ENCODE data around the gene TTC39C.
"Not testable (repeated sequence)": the region's sequence is repeated elsewhere in the genome, so short reads cannot be mapped to it uniquely, and the experiment has no call there.

The TTC39C gene

DNA sequence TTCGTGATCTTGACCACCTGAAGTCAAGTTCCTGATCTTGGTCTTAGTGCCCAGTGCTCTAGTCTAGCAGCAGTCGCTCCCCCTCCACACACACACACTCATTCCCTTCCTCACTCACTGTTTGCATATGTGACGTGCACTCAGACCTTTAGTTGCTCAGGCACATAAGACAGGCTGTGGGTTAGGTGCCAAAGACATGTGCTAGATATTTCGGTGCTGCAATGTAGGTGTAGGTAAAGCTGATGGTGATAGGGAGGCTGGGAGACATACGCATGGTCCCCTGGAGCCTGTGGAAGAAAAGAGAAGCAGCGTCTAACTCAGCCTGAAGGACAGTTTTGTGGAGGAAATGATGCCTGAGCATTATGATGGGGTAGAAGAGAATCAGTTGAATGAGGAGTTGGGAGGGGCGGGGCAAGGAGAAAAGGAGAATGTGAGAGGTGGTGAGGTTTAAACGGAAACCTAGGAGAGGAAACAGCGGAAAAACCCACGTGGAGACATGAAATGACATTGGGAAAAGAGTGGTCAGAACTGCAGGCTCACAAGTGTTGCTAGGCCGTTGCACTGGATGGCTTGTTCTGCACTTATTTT, 3.8 kb downstream of the TTC39C start:
- H3K27me3 Mint-ChIP-seq = no peaks in the 10 kb centered on the region
- peaks cover 47% of the 10 kb centered on the region for H3K4me1 Mint-ChIP-seq
- no peaks in the 10 kb centered on the region for H3K9me3 Mint-ChIP-seq
- ATAC-seq (ENCODE audit: low read depth) (no peak), DNase-seq (ENCODE audit: low spot score in 2 of 2) (no peak)
- peak overlapping the region; percentile 32 for H3K4me3 Mint-ChIP-seq
- H3K36me3 Mint-ChIP-seq = peaks cover 4% of the 10 kb centered on the region
- peak overlapping the region; percentile 39 for H3K27ac Mint-ChIP-seq

GRCh38 chr18:24019641-24020331, 5.2 kb downstream of the TTC39C start:
- Mint-ChIP-seq H3K27me3 (no peaks in the 10 kb centered on the region), H3K9me3 (no peaks in the 10 kb centered on the region), H3K4me3 (peak overlapping the region; percentile 80), H3K36me3 (peaks cover 6% of the 10 kb centered on the region), H3K4me1 (peaks cover 50% of the 10 kb centered on the region), H3K27ac (peak overlapping the region; percentile 85)
- ATAC-seq (ENCODE audit: low read depth) = peak; percentile 86
- DNase-seq (ENCODE audit: low spot score in 2 of 2) = peak in 1 of 2 donors; percentile 42

DNA sequence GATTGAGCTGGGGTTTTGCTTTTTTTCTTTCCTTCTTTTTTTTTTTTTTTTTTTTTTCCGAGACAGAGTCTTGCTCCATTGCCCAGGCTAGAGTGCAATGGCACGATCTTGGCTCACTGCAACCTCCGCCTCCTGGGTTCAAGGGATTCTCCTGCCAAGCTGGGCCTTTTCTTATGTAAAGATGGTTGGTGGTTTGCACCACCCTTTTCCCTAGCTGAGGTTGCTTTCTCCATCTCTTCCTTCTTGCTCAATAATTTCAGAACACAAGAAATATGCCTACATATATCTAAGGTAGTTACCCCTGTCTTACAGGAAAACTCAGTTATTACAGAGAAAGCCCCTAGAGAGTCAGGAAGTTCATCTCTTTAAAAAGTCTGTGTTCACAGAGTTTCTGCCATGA, 7.0 kb downstream of the TTC39C start:
- H3K36me3 Mint-ChIP-seq = peaks cover 8% of the 10 kb centered on the region
- ATAC-seq (ENCODE audit: low read depth) (no peak), DNase-seq (ENCODE audit: low spot score in 2 of 2) (no peak)
- no peak overlapping the region for H3K4me3 Mint-ChIP-seq
- no peaks in the 10 kb centered on the region for H3K9me3 Mint-ChIP-seq
- H3K27me3 Mint-ChIP-seq = no peaks in the 10 kb centered on the region
- peaks cover 45% of the 10 kb centered on the region for H3K4me1 Mint-ChIP-seq
- H3K27ac Mint-ChIP-seq = peak overlapping the region; percentile 85

GRCh38 chr18:24022161-24022560, 7.6 kb downstream of the TTC39C start:
- Mint-ChIP-seq H3K4me1 (peaks cover 43% of the 10 kb centered on the region), H3K27me3 (no peaks in the 10 kb centered on the region), H3K4me3 (no peak overlapping the region), H3K9me3 (no peaks in the 10 kb centered on the region), H3K27ac (no peak overlapping the region), H3K36me3 (peaks cover 8% of the 10 kb centered on the region)
- no peak for DNase-seq (ENCODE audit: low spot score in 2 of 2)
- ATAC-seq (ENCODE audit: low read depth) = no peak

- no peaks in the 10 kb centered on the region for H3K9me3 Mint-ChIP-seq
- peaks cover 8% of the 10 kb centered on the region for H3K36me3 Mint-ChIP-seq
- H3K27me3 Mint-ChIP-seq = no peaks in the 10 kb centered on the region
- no peak for ATAC-seq (ENCODE audit: low read depth)
- no peak overlapping the region for H3K27ac Mint-ChIP-seq
- DNase-seq (ENCODE audit: low spot score in 2 of 2) = no peak
- peaks cover 46% of the 10 kb centered on the region for H3K4me1 Mint-ChIP-seq
- H3K4me3 Mint-ChIP-seq = no peak overlapping the region
These were observed 8.7 kb downstream of the TTC39C start for GRCh38 chr18:24023185-24023814.

DNA sequence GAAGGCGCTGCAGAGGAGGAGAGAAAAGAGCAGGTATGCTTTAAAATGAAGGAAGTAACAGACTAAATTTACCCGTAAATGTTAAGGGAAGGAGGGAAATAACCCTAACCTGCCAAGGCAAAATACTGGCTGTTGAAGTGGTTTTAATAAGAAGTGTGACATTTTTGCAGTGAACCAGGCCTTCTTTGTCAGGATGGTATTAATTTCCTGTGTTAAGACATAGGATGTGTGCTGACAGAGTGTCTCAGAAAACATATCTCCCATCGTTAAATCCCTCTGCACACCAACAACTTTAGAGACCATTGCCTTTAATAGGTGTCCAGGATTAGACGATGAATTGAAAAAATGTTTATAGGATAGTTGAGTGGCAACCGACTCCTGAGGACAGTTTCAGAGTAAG, 9.9 kb downstream of the TTC39C start:
- peaks cover 8% of the 10 kb centered on the region for H3K36me3 Mint-ChIP-seq
- no peaks in the 10 kb centered on the region for H3K27me3 Mint-ChIP-seq
- peaks cover 38% of the 10 kb centered on the region for H3K4me1 Mint-ChIP-seq
- H3K9me3 Mint-ChIP-seq = no peaks in the 10 kb centered on the region
- no peak overlapping the region for H3K4me3 Mint-ChIP-seq
- no peak for ATAC-seq (ENCODE audit: low read depth)
- no peak for DNase-seq (ENCODE audit: low spot score in 2 of 2)
- H3K27ac Mint-ChIP-seq = peak overlapping the region; percentile 3

- H3K27ac Mint-ChIP-seq = no peak overlapping the region
- ATAC-seq (ENCODE audit: low read depth) = no peak
- peaks cover 34% of the 10 kb centered on the region for H3K4me1 Mint-ChIP-seq
- DNase-seq (ENCODE audit: low spot score in 2 of 2) = no peak
- H3K36me3 Mint-ChIP-seq = peaks cover 11% of the 10 kb centered on the region
- no peaks in the 10 kb centered on the region for H3K9me3 Mint-ChIP-seq
- no peak overlapping the region for H3K4me3 Mint-ChIP-seq
- no peaks in the 10 kb centered on the region for H3K27me3 Mint-ChIP-seq
These were observed 11.9 kb downstream of the TTC39C start for GRCh38 chr18:24026457-24026856.

DNA sequence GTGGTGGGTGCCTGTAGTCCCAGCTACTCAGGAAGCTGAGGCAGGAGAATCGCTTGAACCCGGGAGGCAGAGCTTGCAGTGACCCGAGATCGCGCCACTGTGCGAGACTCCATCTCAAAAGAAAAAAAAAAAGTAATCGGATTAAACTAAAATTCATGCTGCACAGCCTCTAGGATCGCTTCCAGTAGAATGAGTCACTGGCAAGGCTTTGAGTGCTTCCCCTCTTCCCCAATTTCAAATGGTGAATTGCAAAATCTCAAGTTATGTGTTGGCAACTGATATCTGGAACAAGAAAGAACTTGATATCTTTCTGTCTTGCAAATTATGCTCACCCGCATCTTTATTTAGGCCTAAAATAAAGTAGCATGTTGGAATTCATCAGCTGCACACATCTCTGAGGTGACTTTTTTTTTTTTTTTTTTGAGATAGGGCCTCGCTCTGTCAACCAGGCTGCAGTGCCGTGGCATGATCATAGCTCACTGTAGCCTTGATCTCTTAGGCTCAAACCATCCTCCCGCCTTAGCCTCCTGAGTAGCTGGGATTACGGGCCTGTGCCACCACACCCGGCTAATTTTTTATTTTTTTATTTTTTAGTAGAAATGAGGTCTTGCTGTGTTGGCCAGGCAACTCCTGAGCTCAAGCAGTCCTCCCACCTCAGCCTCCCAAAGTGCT, 12.7 kb downstream of the TTC39C start:
- DNase-seq (ENCODE audit: low spot score in 2 of 2) (no peak), ATAC-seq (ENCODE audit: low read depth) (no peak)
- Mint-ChIP-seq H3K4me1 (peaks cover 37% of the 10 kb centered on the region), H3K4me3 (no peak overlapping the region), H3K9me3 (no peaks in the 10 kb centered on the region), H3K36me3 (peaks cover 15% of the 10 kb centered on the region), H3K27me3 (no peaks in the 10 kb centered on the region), H3K27ac (no peak overlapping the region)

GRCh38 chr18:24028946-24029345, 14.4 kb downstream of the TTC39C start:
- not testable (repeated sequence) for ATAC-seq (ENCODE audit: low read depth); H3K4me3 Mint-ChIP-seq; H3K9me3 Mint-ChIP-seq; DNase-seq (ENCODE audit: low spot score in 2 of 2); H3K27me3 Mint-ChIP-seq; H3K27ac Mint-ChIP-seq
- H3K4me1 Mint-ChIP-seq = peaks cover 42% of the 10 kb centered on the region
- H3K36me3 Mint-ChIP-seq = peaks cover 17% of the 10 kb centered on the region

GRCh38 chr18:24031318-24031717, 16.8 kb downstream of the TTC39C start:
- Mint-ChIP-seq H3K4me3 (no peak overlapping the region), H3K4me1 (peaks cover 41% of the 10 kb centered on the region), H3K27ac (no peak overlapping the region), H3K27me3 (no peaks in the 10 kb centered on the region), H3K36me3 (peaks cover 19% of the 10 kb centered on the region), H3K9me3 (no peaks in the 10 kb centered on the region)
- DNase-seq (ENCODE audit: low spot score in 2 of 2) = no peak
- no peak for ATAC-seq (ENCODE audit: low read depth)

GRCh38 chr18:24031916-24032315, 17.4 kb downstream of the TTC39C start:
- Mint-ChIP-seq H3K4me1 (peaks cover 37% of the 10 kb centered on the region), H3K27me3 (no peaks in the 10 kb centered on the region), H3K4me3 (no peak overlapping the region), H3K36me3 (peaks cover 17% of the 10 kb centered on the region), H3K27ac (no peak overlapping the region), H3K9me3 (no peaks in the 10 kb centered on the region)
- DNase-seq (ENCODE audit: low spot score in 2 of 2) (no peak), ATAC-seq (ENCODE audit: low read depth) (peak; percentile 44)

DNA sequence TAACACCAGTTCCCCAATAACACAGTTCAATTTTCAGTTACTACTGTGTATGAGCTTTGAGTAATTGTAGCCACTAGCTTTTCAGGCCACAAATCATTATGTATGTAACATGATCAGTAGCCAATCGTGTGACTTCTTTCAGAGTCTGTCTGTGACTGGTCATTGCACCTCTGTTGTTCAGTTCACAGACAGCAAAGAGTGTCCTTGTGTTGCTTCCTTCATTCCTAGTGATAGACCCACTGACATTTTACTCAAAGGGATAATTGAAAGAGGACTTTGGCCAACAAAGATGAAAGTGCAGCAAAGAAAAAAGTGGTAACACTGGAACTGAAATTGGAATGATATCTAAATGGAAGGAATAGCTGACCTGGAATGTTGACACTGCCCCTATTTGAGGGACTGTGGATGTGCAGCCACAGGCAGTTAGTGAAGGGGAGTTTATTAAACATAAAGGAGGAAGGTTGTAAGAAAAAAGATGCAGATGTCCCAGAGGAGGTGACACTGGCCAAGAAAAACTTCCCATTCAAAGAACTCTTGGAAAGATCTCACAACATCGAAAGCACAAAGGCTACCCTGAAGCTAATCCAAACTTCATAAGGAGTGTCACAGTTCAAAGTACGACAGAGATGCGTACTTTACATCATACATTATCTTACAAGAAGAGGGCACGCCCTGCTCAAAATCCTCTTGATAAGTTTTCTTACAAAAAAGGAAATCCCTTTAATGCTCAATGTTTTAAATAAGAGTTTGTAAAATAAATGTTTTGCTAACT, 19.3 kb downstream of the TTC39C start:
- ATAC-seq (ENCODE audit: low read depth) (no peak), DNase-seq (ENCODE audit: low spot score in 2 of 2) (no peak)
- Mint-ChIP-seq H3K27me3 (no peaks in the 10 kb centered on the region), H3K27ac (no peak overlapping the region), H3K9me3 (no peaks in the 10 kb centered on the region), H3K36me3 (peaks cover 21% of the 10 kb centered on the region), H3K4me3 (no peak overlapping the region), H3K4me1 (peaks cover 41% of the 10 kb centered on the region)

- peaks cover 40% of the 10 kb centered on the region for H3K4me1 Mint-ChIP-seq
These were observed 20.8 kb downstream of the TTC39C start for GRCh38 chr18:24035316-24035715.

More at GRCh38 chr18:24035316-24035715, 20.8 kb downstream of the TTC39C start:
- H3K27me3 Mint-ChIP-seq = no peaks in the 10 kb centered on the region
- no peaks in the 10 kb centered on the region for H3K9me3 Mint-ChIP-seq
- DNase-seq (ENCODE audit: low spot score in 2 of 2) (no peak), ATAC-seq (ENCODE audit: low read depth) (no peak)
- H3K27ac Mint-ChIP-seq = no peak overlapping the region
- H3K4me3 Mint-ChIP-seq = no peak overlapping the region
- peaks cover 19% of the 10 kb centered on the region for H3K36me3 Mint-ChIP-seq

Data from memory B cell (primary cell).